ENCODE measurements around the gene HNRNPA3. TPM values are rescaled to one million over a fixed set of nuclear protein-coding genes. Genes with fewer than 3 reads are reported as not detected.

HNRNPA3 gene
- total and polyA plus RNA-seq, 10 of the 15 experiments (the other 5 are each of a cell fraction or from before 2014, with no cell fraction given) = 40.4 to 343 (median 206) TPM

DNA sequence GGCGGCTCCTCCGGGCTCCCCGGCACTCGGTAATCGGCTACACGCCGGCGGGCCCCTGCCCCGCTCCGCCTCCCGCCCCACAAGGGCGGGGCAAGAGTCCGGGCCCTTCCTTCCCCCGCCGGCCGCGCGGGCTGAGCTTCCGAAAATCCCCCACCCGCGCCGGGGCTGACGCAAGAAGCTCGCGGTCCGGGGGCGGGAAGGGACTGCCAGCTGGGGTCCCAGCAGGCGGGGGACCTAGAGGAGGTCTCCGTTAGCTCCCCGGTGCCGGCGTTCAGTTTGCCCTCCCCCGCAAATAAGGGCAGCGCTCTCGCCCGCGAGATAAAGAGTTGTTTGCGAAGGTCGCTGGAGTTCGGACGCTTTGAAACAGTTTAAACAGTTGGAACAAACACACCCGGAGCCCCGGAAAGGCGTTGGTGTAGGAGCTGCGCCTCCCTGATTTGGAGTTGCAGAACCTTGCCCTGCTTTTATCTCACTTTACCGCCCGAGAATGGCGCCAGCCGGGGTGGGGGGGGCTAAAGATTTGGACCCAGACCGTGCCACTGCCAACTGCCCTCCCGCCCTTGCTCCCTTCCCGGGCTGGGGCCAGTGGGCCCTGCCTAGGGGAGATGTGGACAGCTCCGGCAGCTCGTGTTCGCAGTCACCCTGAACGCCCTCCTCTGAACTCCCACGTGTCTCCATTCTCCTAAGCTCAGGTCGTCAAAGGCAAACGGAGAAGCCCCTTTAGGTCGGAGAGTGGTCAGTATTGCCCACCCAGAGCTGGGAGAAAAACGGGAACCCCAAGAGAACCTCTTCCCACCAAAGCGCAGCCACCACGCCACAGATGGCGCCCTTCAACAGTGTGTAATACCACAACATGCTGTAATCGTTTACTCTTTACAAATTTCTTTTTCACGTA is 52.3 kb downstream of the HNRNPA3 start, which contains the start of gene NFE2L2 (continued):
- TF ChIP-seq ZZZ3 (IDR thresholded peaks at IDR 0.05; ENCODE audit: control insufficient read depth, insufficient read length, low read depth) = no peak
- TF ChIP-seq ELK1 (IDR thresholded peaks at IDR 0.05; ENCODE audit: low read depth, low read length) = peak; percentile 56
- TF ChIP-seq, protein P1, sequence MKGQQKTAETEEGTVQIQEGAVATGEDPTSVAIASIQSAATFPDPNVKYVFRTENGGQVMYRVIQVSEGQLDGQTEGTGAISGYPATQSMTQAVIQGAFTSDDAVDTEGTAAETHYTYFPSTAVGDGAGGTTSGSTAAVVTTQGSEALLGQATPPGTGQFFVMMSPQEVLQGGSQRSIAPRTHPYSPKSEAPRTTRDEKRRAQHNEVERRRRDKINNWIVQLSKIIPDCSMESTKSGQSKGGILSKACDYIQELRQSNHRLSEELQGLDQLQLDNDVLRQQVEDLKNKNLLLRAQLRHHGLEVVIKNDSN (IDR thresholded peaks at IDR 0.05; ENCODE audit: borderline replicate concordance, extremely low read length, insufficient read depth, low read depth, low read length) = no peak
- TF ChIP-seq HCFC1 (IDR thresholded peaks at IDR 0.05; ENCODE audit: low read length) = peak; percentile 35
- peak; percentile 28; the same call in 1 of the 2 replicates for TF ChIP-seq BCL11A (IDR thresholded peaks at IDR 0.05; ENCODE audit: low read depth, low read length)
- TF ChIP-seq NBN (IDR thresholded peaks at IDR 0.05) = peak; percentile 87
- peak; percentile 98 for TF ChIP-seq RELA (IDR thresholded peaks at IDR 0.05; ENCODE audit: borderline replicate concordance, partially characterized antibody)
- no peak for TF ChIP-seq NR2C2 (IDR thresholded peaks at IDR 0.05; ENCODE audit: borderline replicate concordance, control insufficient read depth, insufficient read length, low read depth)
- peak; percentile 28 for TF ChIP-seq SKIL (IDR thresholded peaks at IDR 0.05; ENCODE audit: low read depth, poor library complexity, severe bottlenecking)
- peak; percentile 57; the same call in 1 of the 2 replicates for TF ChIP-seq SPI1 (IDR thresholded peaks at IDR 0.05; ENCODE audit: borderline replicate concordance, insufficient read depth, low read depth, low read length)
- peak; percentile 55; the same call in 1 of the 2 replicates for TF ChIP-seq E2F4 (IDR thresholded peaks at IDR 0.05; ENCODE audit: low read depth, low read length)
- peak; percentile 82 for TF ChIP-seq ATF7 (IDR thresholded peaks at IDR 0.05; ENCODE audit: low read depth)
- no peak for TF ChIP-seq KAT2A (conservative IDR thresholded peaks at IDR 0.05; ENCODE audit: control insufficient read depth, low read depth, low read length)
